ENCODE results near the gene KCND3.

DNA sequence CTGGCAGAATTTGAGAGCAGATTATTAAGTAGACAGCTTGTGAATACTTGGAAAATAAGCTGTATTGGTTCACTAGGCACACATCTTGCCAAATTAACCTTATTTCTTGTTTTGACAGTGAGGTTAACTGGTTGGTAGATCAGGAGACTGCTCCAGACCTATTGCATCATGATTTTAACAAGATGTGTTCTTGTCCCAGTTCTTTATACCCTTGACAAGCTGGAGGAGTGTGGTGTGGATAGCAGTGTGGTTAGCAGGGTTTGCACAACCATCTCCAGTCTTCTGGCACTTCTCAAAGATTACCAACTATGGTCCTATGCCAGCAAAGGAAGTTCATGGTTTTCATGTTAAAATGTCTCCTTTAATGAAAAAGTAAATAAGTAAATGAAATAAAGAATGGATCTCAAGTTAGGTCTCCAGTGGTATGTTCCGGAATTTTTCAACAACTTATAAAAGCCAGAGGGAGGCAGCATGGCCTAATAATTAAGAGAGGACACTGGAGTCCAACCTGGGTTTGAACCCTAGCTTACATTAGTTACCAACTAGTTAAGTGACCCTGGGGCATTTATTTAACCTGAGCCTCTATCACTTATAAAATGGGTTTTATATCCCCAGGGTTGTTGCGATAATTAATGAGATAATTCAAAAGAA is 199.7 kb downstream of the KCND3 start:
- TF ChIP-seq CTCF (IDR thresholded peaks at IDR 0.05), result peak in 1 of 6 experiments; percentile 41
- no peak for TF ChIP-seq POLR2A (IDR thresholded peaks at IDR 0.05)

Data from thyroid gland (tissue), 4 donors.